ENCODE measurements around the gene SLC6A9. TPM values are rescaled to one million over a fixed set of nuclear protein-coding genes. Genes with fewer than 3 reads are reported as not detected.

SLC6A9 gene
- total and polyA plus RNA-seq, 4 donors: 0.57 to 47.7 (median 3.6) TPM

DNA sequence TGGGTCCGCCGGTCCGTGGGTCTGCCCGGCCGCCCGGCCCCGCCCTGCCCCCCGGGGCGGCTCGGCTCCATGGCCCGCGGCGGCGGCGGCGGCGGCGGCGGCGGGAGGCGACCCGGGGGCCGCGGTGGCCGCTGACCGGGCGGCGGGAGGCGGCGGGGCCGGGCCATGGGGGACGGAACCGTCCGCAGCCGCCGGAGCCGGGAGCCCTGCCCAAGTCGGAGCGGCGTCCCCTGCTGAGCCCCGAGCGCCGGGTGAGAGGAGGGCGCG, 52.1 kb downstream of the SLC6A9 start (continued):
- TF ChIP-seq, protein P1, sequence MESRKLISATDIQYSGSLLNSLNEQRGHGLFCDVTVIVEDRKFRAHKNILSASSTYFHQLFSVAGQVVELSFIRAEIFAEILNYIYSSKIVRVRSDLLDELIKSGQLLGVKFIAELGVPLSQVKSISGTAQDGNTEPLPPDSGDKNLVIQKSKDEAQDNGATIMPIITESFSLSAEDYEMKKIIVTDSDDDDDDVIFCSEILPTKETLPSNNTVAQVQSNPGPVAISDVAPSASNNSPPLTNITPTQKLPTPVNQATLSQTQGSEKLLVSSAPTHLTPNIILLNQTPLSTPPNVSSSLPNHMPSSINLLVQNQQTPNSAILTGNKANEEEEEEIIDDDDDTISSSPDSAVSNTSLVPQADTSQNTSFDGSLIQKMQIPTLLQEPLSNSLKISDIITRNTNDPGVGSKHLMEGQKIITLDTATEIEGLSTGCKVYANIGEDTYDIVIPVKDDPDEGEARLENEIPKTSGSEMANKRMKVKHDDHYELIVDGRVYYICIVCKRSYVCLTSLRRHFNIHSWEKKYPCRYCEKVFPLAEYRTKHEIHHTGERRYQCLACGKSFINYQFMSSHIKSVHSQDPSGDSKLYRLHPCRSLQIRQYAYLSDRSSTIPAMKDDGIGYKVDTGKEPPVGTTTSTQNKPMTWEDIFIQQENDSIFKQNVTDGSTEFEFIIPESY (IDR thresholded peaks at IDR 0.05): no peak

DNA sequence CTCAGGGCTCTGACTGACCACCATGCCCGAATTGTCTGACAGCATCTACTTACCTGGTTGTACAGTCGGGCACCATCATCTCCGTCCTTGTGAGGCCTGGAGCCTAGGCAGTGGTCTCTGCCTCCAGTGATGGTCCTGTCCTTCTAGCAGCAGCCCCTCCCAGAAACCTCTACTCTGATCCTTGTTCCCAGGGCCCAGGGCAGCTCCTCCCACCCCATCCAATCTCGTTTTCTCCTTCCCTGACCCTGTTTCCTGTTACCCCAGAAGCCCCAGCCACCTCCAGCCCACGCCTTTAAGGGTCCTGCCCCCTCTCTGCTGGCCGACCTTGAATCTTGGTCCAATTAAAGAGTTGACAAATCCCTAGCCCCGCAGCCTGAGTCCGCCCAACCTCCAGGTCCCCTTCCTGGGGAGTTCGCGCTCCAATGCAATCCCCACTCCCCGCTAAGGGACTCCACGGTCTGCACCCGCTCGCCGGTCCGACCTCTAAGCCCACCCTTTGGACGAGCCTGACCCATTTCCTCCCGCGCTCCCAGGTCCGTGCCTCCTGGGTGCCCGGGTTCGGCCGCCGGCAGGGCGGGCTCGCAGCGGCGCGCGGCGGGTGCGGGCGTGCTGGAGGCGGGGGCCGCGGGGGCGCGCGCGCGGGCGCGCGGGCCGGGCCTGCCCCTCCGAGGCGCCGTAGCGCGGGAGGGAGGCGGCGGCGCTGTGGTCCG, 52.6 kb downstream of the SLC6A9 start, which contains the start of gene B4GALT2:
B4GALT2 (plus strand) TSS at position 660 of the 710 bp plus-strand sequence. CDS start 1,951 bp downstream, outside the sequence.
- peak within 1 kb of the TSS; percentile 48 to 72 for H3K27ac ChIP-seq (ENCODE audit: low read depth in 1 of 2, low read length in 2 of 2)
- 4% methylated on average over 54 of the region's 54 CpGs for WGBS
- H3K4me3 ChIP-seq (ENCODE audit: low read depth in 1 of 3, low read length in 3 of 3): peak within 1 kb of the TSS; percentile 39 to 75 (median 45)
- TF ChIP-seq YY1 (IDR thresholded peaks at IDR 0.05): no peak
- no peak for TF ChIP-seq HNF4G (IDR thresholded peaks at IDR 0.05)
- no peak for TF ChIP-seq FOXA2 (IDR thresholded peaks at IDR 0.05)
- TF ChIP-seq SP1 (IDR thresholded peaks at IDR 0.05): no peak
- TF ChIP-seq TAF1 (conservative IDR thresholded peaks at IDR 0.05): no peak
- TF ChIP-seq, protein P2, sequence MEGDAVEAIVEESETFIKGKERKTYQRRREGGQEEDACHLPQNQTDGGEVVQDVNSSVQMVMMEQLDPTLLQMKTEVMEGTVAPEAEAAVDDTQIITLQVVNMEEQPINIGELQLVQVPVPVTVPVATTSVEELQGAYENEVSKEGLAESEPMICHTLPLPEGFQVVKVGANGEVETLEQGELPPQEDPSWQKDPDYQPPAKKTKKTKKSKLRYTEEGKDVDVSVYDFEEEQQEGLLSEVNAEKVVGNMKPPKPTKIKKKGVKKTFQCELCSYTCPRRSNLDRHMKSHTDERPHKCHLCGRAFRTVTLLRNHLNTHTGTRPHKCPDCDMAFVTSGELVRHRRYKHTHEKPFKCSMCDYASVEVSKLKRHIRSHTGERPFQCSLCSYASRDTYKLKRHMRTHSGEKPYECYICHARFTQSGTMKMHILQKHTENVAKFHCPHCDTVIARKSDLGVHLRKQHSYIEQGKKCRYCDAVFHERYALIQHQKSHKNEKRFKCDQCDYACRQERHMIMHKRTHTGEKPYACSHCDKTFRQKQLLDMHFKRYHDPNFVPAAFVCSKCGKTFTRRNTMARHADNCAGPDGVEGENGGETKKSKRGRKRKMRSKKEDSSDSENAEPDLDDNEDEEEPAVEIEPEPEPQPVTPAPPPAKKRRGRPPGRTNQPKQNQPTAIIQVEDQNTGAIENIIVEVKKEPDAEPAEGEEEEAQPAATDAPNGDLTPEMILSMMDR (IDR thresholded peaks at IDR 0.05; ENCODE audit: low read depth, low read length, missing input control): no peak
- TF ChIP-seq NR2F2 (IDR thresholded peaks at IDR 0.05): no peak
- no peak for TF ChIP-seq JUND (IDR thresholded peaks at IDR 0.05)
- TF ChIP-seq HNF4A (conservative IDR thresholded peaks at IDR 0.05): no peak
- TF ChIP-seq, protein P3, sequence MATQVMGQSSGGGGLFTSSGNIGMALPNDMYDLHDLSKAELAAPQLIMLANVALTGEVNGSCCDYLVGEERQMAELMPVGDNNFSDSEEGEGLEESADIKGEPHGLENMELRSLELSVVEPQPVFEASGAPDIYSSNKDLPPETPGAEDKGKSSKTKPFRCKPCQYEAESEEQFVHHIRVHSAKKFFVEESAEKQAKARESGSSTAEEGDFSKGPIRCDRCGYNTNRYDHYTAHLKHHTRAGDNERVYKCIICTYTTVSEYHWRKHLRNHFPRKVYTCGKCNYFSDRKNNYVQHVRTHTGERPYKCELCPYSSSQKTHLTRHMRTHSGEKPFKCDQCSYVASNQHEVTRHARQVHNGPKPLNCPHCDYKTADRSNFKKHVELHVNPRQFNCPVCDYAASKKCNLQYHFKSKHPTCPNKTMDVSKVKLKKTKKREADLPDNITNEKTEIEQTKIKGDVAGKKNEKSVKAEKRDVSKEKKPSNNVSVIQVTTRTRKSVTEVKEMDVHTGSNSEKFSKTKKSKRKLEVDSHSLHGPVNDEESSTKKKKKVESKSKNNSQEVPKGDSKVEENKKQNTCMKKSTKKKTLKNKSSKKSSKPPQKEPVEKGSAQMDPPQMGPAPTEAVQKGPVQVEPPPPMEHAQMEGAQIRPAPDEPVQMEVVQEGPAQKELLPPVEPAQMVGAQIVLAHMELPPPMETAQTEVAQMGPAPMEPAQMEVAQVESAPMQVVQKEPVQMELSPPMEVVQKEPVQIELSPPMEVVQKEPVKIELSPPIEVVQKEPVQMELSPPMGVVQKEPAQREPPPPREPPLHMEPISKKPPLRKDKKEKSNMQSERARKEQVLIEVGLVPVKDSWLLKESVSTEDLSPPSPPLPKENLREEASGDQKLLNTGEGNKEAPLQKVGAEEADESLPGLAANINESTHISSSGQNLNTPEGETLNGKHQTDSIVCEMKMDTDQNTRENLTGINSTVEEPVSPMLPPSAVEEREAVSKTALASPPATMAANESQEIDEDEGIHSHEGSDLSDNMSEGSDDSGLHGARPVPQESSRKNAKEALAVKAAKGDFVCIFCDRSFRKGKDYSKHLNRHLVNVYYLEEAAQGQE (IDR thresholded peaks at IDR 0.05): no peak
- TF ChIP-seq, protein P1 (IDR thresholded peaks at IDR 0.05): no peak
- TF ChIP-seq EGR1 (IDR thresholded peaks at IDR 0.05; ENCODE audit: low read depth in 2 of 2): no peak
- TF ChIP-seq RAD21 (IDR thresholded peaks at IDR 0.05): no peak
- no peak for TF ChIP-seq RXRA (IDR thresholded peaks at IDR 0.05)
- TF ChIP-seq, protein P4, sequence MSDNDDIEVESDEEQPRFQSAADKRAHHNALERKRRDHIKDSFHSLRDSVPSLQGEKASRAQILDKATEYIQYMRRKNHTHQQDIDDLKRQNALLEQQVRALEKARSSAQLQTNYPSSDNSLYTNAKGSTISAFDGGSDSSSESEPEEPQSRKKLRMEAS (IDR thresholded peaks at IDR 0.05): no peak
- TF ChIP-seq FOXA1 (IDR thresholded peaks at IDR 0.05): no peak
- TF ChIP-seq, protein P5, sequence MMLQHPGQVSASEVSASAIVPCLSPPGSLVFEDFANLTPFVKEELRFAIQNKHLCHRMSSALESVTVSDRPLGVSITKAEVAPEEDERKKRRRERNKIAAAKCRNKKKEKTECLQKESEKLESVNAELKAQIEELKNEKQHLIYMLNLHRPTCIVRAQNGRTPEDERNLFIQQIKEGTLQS (IDR thresholded peaks at IDR 0.05): no peak
- no peak for TF ChIP-seq GABPA (IDR thresholded peaks at IDR 0.05 in 1 of 2, conservative IDR thresholded peaks at IDR 0.05 in 1 of 2)
- DNase-seq (ENCODE audit: low spot score): peak; percentile 59
- peaks cover 9 to 56% (median 43%) of the 10 kb centered on the region in 4 donors for H3K4me1 ChIP-seq (ENCODE audit: control insufficient read depth in 4 of 4, insufficient read depth in 4 of 4, low read length in 3 of 4)
- H3K9ac ChIP-seq (ENCODE audit: low read depth in 1 of 2, low read length in 2 of 2): peak within 1 kb of the TSS in 1 of 2 donors; percentile 30
- H3K9me3 ChIP-seq (ENCODE audit: control insufficient read depth in 4 of 4, low read length in 3 of 4): no peaks in the 10 kb centered on the region
- H3K36me3 ChIP-seq (ENCODE audit: control insufficient read depth in 4 of 4, insufficient read depth in 3 of 4, low read depth in 1 of 4, low read length in 3 of 4): peaks cover 0 to 13% (median 8%) of the 10 kb centered on the region in 4 donors
- H3K27me3 ChIP-seq (ENCODE audit: control insufficient read depth in 4 of 4, insufficient read depth in 4 of 4, low read length in 3 of 4): no peaks in the 10 kb centered on the region

Measured in liver (tissue), 9 donors.